Panc1 (cell line): ENCODE results near the gene CSNK2A1.

ENCODE experiments used
- CTCF ChIP-seq: fragments of 450-650 bp; IDR thresholded peaks from 2 replicates; pipeline ENCODE4 v1.5.1; 2017; ENCODE audit warnings: mild to moderate bottlenecking
- POLR2AphosphoS5 ChIP-seq: IDR thresholded peaks from 2 replicates; pipeline ENCODE4 v1.6.1; 2012; ENCODE audit warnings: mild to moderate bottlenecking, low read depth, low read length, moderate library complexity

GRCh38 chr20:582204-582603 lies 38.6 kb upstream of the CSNK2A1 start:
- TF ChIP-seq CTCF, result no peak
- TF ChIP-seq POLR2AphosphoS5, result no peak
